A549 (cell line): ENCODE data around the gene TXNRD1.

ENCODE experiments used
- ATOH8 ChIP-seq: fragments of 250-450 bp; sonication (Bioruptor Pico); IDR thresholded peaks from 2 replicates; pipeline ENCODE4 v1.5.0; 2020; ENCODE audit warnings: low read depth, mild to moderate bottlenecking, moderate library complexity
- CHD2 ChIP-seq: fragments of 150-350 bp; IDR thresholded peaks from 2 replicates; pipeline ENCODE4 v1.6.1; 2014; ENCODE audit warnings: low read length; ENCODE audit not compliant: partially characterized antibody
- EP300 ChIP-seq, 2 experiments: fragments of >200 bp; sonication (Bioruptor Twin); formaldehyde crosslinking; IDR thresholded peaks; 2 replicates in 1 of 2; 3 replicates in 1 of 2; pipeline ENCODE4 v1.6.1; 2016 to 2017
- ESRRA ChIP-seq: fragments of 150-350 bp; IDR thresholded peaks from 2 replicates; pipeline ENCODE4 v1.6.1; 2014; ENCODE audit warnings: mild to moderate bottlenecking, low read length, borderline replicate concordance
- FOSL2 ChIP-seq, 2 experiments: fragments of 450-650 bp in 1 of 2; fragments of >200 bp in 1 of 2; sonication (Bioruptor Twin) in 1 of 2; formaldehyde crosslinking; IDR thresholded peaks; 2 replicates each; pipeline versions ENCODE4 v1.5.0 to v1.6.1; 2016 to 2020; ENCODE audit warnings: mild to moderate bottlenecking in 1 of 2, moderate library complexity in 1 of 2
- JUN ChIP-seq, 2 experiments: fragments of >200 bp; sonication (Bioruptor Twin); formaldehyde crosslinking; IDR thresholded peaks; 2 replicates in 1 of 2; 3 replicates in 1 of 2; pipeline ENCODE4 v1.6.1; 2016 to 2017
- KDM5A ChIP-seq: fragments of 200-600 bp; sonication (generic); IDR thresholded peaks from 2 replicates; pipeline ENCODE4 v1.6.1; 2016; ENCODE audit warnings: antibody characterized with exemption, mild to moderate bottlenecking
- MYC ChIP-seq: IDR thresholded peaks from 2 replicates; pipeline ENCODE4 v1.6.1; 2012; ENCODE audit warnings: mild to moderate bottlenecking, inconsistent platforms, low read length, improper control_type of control experiment, borderline replicate concordance
- POLR2A ChIP-seq: IDR thresholded peaks from 2 replicates; pipeline ENCODE4 v1.6.1; 2012; ENCODE audit warnings: mild to moderate bottlenecking, low read length
- RFX5 ChIP-seq: fragments of 450-650 bp; IDR thresholded peaks from 2 replicates; pipeline ENCODE4 v1.7.1; 2014; ENCODE audit warnings: antibody characterized with exemption, mild to moderate bottlenecking, moderate library complexity
- TF ChIP-seq, protein P1 (sequence below): IDR thresholded peaks from 2 replicates; pipeline ENCODE4 v1.6.1; 2012
- TF ChIP-seq, protein P2 (sequence below): fragments of >200 bp; sonication (Bioruptor Twin); formaldehyde crosslinking; IDR thresholded peaks from 3 replicates; pipeline ENCODE4 v1.5.1; 2016
- TF ChIP-seq, protein P3 (sequence below): fragments of 200-600 bp; sonication (generic); IDR thresholded peaks from 2 replicates; pipeline ENCODE4 v1.6.1; 2016; ENCODE audit warnings: antibody characterized with exemption, mild to moderate bottlenecking, moderate library complexity

DNA sequence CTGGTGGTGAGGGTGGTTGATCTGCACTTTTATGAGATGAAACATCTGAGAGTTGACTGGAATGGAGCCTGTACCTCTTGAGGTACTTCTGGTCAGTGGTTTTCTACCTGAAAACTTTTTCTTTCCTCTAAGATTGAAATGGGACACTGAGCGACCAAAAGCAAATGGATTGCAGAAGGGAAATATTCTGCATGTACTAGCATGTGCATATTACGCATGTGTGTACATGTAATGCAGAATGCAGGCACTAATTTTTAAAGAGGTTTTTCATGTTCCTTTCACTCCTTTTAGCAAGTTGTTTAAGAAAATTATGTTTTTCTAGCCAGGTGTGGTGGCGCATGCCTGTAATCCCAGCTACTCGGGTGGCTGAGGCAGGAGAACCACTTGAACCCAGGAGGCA lies 59.2 kb downstream of the TXNRD1 start:
- no peak for TF ChIP-seq ESRRA
- no peak for TF ChIP-seq KDM5A
- TF ChIP-seq, protein P1, sequence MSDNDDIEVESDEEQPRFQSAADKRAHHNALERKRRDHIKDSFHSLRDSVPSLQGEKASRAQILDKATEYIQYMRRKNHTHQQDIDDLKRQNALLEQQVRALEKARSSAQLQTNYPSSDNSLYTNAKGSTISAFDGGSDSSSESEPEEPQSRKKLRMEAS, result no peak
- no peak for TF ChIP-seq ATOH8 (CRISPR knock-in tag)
- TF ChIP-seq, protein P2, sequence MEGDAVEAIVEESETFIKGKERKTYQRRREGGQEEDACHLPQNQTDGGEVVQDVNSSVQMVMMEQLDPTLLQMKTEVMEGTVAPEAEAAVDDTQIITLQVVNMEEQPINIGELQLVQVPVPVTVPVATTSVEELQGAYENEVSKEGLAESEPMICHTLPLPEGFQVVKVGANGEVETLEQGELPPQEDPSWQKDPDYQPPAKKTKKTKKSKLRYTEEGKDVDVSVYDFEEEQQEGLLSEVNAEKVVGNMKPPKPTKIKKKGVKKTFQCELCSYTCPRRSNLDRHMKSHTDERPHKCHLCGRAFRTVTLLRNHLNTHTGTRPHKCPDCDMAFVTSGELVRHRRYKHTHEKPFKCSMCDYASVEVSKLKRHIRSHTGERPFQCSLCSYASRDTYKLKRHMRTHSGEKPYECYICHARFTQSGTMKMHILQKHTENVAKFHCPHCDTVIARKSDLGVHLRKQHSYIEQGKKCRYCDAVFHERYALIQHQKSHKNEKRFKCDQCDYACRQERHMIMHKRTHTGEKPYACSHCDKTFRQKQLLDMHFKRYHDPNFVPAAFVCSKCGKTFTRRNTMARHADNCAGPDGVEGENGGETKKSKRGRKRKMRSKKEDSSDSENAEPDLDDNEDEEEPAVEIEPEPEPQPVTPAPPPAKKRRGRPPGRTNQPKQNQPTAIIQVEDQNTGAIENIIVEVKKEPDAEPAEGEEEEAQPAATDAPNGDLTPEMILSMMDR, result no peak
- TF ChIP-seq RFX5, result no peak
- TF ChIP-seq JUN (IDR thresholded peaks at IDR 0.05), result no peak
- TF ChIP-seq CHD2, result no peak
- TF ChIP-seq FOSL2 (IDR thresholded peaks at IDR 0.05), result no peak
- TF ChIP-seq FOSL2 (CRISPR knock-in tag; IDR thresholded peaks at IDR 0.05), result no peak
- TF ChIP-seq EP300 (IDR thresholded peaks at IDR 0.05), result no peak
- TF ChIP-seq MYC, result no peak
- TF ChIP-seq POLR2A, result no peak
- TF ChIP-seq, protein P3, sequence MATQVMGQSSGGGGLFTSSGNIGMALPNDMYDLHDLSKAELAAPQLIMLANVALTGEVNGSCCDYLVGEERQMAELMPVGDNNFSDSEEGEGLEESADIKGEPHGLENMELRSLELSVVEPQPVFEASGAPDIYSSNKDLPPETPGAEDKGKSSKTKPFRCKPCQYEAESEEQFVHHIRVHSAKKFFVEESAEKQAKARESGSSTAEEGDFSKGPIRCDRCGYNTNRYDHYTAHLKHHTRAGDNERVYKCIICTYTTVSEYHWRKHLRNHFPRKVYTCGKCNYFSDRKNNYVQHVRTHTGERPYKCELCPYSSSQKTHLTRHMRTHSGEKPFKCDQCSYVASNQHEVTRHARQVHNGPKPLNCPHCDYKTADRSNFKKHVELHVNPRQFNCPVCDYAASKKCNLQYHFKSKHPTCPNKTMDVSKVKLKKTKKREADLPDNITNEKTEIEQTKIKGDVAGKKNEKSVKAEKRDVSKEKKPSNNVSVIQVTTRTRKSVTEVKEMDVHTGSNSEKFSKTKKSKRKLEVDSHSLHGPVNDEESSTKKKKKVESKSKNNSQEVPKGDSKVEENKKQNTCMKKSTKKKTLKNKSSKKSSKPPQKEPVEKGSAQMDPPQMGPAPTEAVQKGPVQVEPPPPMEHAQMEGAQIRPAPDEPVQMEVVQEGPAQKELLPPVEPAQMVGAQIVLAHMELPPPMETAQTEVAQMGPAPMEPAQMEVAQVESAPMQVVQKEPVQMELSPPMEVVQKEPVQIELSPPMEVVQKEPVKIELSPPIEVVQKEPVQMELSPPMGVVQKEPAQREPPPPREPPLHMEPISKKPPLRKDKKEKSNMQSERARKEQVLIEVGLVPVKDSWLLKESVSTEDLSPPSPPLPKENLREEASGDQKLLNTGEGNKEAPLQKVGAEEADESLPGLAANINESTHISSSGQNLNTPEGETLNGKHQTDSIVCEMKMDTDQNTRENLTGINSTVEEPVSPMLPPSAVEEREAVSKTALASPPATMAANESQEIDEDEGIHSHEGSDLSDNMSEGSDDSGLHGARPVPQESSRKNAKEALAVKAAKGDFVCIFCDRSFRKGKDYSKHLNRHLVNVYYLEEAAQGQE, result no peak
